Stimulated activated CD8-positive, alpha-beta memory T cell treated with anti-CD3 and anti-CD28 coated beads, Interleukin-15, amount 100 ng/mL, for 24 hours (primary cell): Measurements from ENCODE around the gene RXFP1.

Experiments used
- DNase-seq: peaks from one replicate; pipeline ENCODE4 v3.0.0-alpha.2; 2020; ENCODE audit warnings: low read depth

Gene RXFP1

DNA sequence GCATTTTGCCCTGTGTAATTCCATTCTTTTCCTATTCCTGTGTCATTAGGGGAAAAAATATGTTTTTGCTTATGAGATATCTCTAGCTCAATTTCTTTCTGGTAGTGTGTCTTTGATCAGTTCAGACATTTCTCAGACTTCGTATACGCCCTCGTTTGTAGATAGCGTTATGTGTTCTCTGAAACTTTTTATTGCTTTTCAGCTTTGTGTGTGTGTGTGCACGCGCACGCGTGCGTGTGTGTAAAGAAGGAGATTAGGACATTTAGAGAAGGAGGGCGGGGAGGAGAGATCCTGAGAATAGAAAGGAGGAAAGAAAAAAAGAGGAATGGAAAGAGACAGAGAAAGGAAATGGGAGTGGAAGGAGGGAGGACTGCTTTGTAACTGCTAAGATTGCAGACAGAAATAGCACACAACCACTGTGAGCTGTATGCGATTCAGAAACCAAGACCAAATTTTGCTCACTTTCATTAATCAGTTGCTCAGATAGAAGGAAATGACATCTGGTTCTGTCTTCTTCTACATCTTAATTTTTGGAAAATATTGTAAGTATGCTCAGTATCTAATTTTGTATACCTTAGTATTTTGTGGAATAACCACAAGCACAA lies at the start of gene RXFP1:
RXFP1 (plus strand) TSS at position 399 of the 605 bp plus-strand sequence; CDS start at position 494, 95 bp downstream.
- DNase-seq: no peak

DNA sequence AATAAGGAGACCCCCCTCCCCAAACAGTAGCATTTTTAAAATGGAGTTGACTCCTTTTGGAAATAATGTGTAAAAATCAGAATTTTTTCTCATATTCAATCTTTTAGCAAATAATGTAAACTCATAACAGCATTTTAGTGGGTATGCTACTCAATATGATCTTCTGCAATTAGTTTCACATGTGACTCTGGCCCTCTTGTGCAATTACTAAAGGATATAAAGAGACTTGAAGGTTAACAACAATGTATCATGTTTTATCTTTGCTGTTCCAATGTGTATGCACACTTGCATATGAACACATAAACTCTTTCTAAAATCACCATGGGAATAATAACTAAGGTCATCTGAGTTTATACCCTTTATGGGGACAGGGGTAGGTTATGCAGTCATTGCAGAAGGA lies 39.9 kb upstream of the RXFP1 start:
- DNase-seq: no peak

DNA sequence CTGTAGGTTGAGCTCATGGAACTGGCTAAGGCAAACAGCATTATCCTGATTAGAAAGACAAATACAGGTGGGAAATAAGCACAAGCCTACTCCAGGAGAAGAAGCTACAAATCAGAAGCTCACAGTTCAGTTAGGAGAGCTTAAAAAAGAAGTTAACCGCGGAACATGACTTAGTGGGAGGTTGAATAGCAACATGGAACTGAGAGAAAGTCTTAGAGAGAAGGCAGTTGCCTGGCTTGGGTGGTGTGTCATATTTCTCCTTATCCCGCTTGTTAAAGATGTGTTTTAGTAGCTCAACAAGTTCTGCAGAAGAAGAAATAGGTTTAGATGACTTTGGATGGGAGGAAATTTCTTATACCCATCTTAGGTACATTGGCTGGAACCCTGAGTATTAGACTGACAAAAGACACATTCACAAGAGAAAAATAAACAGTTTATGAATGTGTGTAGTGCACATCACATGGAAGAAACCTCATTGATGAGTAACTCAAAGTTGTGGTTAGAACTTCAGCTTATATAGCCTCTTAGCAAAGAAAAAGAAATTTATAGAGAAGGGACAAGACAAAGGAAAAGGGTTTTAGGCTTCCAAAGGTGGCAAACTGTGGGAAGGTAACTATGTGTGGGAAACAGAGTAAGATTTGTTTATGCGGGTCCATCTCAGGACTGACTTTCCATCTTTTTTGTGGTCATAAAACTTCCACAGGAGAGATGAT lies 37.4 kb upstream of the RXFP1 start:
- no peak for DNase-seq

GRCh38 chr4:158490629-158491028 lies 31.1 kb upstream of the RXFP1 start:
- DNase-seq: no peak

GRCh38 chr4:158492391-158492790 lies 29.3 kb upstream of the RXFP1 start:
- no peak for DNase-seq

DNA sequence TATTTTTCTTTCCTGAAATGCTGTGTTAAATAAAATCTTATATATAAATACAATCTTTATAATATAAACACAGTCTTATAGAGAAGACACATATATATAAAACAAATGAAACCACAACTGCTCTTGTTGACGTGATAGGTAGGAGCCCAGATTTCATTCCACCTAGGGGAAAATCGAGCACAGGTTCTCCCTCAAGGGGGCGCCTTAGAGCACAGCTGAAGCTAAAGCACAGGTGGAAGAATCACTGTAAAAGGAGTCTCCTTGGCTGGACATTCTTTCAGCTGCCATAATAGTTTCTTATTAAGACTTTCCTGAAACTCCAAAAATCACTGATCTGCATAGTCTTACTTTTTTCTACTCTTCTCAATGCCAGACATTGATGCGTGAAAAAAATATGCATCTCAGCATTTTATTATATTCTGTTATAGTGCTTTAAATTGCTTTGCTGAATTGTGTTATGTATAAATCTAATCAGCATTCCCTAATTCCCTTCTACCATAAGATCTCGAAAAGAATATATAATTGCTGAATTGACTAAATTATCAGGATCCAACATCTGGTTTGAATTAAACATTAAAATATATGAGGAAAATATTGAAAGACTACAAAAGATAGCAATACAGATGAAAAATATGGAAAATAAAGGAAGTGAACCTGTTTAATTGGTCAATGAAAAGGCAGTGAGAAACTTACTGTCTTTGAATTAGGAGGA lies 25.5 kb upstream of the RXFP1 start:
- DNase-seq: no peak

DNA sequence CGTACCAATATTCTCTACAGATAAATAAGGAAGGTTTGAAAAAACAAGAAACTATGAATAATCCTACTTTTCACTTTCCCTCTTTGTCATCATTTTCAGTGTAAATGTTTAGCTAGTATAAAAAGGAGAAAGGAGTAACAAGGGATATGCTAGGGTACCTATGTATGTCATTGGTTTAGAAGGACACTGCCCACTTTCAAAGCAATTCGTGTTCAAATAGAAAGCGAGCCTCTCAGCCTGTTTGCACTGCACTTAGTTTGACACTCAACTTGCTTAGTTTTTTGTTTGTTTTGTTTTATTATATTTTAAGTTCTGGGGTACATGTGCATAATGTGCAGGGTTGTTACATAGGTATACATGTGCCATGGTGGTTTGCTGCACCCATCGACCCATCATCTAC lies 21.6 kb upstream of the RXFP1 start:
- no peak for DNase-seq

- no peak for DNase-seq
Observed at GRCh38 chr4:158513256-158513655, 8.4 kb upstream of the RXFP1 start.

DNA sequence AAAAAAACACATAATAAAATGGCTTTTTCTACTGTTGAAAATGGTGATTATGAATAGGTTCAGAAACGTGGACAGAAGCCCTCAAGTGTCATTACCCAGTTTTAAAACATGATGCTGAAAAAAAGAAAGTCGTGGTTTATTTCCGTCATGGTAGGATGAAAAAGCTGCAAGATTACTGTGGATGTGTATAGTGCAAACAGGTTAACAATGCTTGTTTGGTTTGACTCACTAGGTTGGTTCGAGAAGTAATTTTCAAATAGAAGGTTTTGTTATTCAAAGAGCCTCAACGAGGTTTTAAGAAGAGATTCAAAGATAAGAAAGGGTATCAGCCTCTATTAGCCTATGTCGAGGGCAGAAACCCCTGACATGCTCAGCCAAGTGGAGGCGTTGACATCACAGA lies 2.5 kb upstream of the RXFP1 start:
- DNase-seq: no peak

- no peak for DNase-seq
Observed at GRCh38 chr4:158523990-158524535, 2.4 kb downstream of the RXFP1 start.

DNA sequence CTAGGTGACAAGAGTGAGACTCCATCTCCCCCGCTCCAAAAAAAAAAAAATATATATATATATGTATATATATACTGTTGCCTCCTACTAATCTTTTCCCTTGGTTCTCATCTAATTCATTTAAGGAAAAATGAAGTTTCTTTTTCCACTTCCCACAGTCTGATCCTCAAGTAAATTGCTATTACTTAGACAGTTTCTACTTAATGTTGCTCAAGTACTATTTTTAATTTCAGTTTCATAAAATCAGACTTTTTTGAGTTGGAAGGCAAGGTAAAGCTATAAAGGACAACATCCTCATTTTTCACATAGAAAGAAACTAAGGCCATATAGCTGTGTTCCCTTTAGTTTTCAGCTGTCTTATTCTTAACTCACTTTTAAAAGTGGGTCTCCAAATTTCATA lies 5.8 kb downstream of the RXFP1 start:
- DNase-seq: no peak

DNA sequence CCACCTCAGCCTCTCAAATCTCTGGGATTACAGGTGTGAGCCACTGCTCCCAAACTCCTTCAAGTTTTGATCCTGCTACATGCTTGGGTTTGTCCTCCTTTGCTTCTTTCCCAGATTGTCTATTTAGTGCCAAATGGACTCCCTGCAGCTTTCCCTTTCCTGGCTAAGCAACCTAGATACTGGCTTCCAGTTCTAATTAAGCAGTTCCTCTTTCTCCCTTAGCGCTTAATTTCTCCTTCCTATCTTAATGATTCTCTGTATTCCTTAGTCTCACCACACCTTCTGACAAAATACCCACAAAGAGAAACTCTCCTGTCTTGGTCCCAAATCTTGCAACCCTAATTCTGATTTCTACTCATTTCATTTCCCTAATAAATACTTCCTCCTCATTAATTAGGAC lies 7.8 kb downstream of the RXFP1 start:
- DNase-seq: no peak

- no peak for DNase-seq
Observed at GRCh38 chr4:158530381-158530780, 8.7 kb downstream of the RXFP1 start.

GRCh38 chr4:158530898-158531297 lies 9.2 kb downstream of the RXFP1 start:
- no peak for DNase-seq

GRCh38 chr4:158532556-158533231 lies 11.0 kb downstream of the RXFP1 start:
- no peak for DNase-seq

GRCh38 chr4:158534727-158535126 lies 13.0 kb downstream of the RXFP1 start:
- no peak for DNase-seq

GRCh38 chr4:158535130-158535614 lies 13.5 kb downstream of the RXFP1 start:
- no peak for DNase-seq

- no peak for DNase-seq
Observed at GRCh38 chr4:158536833-158537232, 15.2 kb downstream of the RXFP1 start.

- no peak for DNase-seq
Observed at GRCh38 chr4:158538176-158538575, 16.5 kb downstream of the RXFP1 start.

GRCh38 chr4:158538911-158539310 lies 17.2 kb downstream of the RXFP1 start:
- DNase-seq: no peak

- DNase-seq: no peak
Observed at GRCh38 chr4:158540125-158540907, 18.6 kb downstream of the RXFP1 start.
